K562 (cell line): Measurements from ENCODE around the gene SNX17. TPM values are rescaled to one million over a fixed set of nuclear protein-coding genes. Genes with fewer than 3 reads are reported as not detected.
A peak's percentile ranks its signal among the peaks of the same experiment; 100 is the strongest.

Experiments
- ARID1B ChIP-seq: fragments of 450-650 bp; IDR thresholded peaks from 2 replicates; pipeline ENCODE4 v1.6.1; 2016; ENCODE audit warnings: antibody characterized with exemption, mild to moderate bottlenecking, inconsistent platforms
- BMI1 ChIP-seq: fragments of 150-350 bp; IDR thresholded peaks from 2 replicates; pipeline ENCODE4 v1.6.1; 2014; ENCODE audit warnings: low read length
- COPS2 ChIP-seq: fragments of 450-650 bp; conservative IDR thresholded peaks from 2 replicates; pipeline ENCODE4 v1.6.1; 2016; ENCODE audit warnings: mild to moderate bottlenecking, moderate library complexity
- FOXJ3 ChIP-seq: sonication (generic); formaldehyde crosslinking; IDR thresholded peaks from 2 replicates; pipeline ENCODE4 v1.4.0; 2020; ENCODE audit warnings: mild to moderate bottlenecking, missing genetic modification reagents
- FUS ChIP-seq: fragments of 200-400 bp; formaldehyde crosslinking; optimal IDR thresholded peaks from 2 replicates; pipeline ENCODE3; 2017; ENCODE audit warnings: low read depth, low read length
- GTF3C2 ChIP-seq: IDR thresholded peaks from 3 replicates; pipeline ENCODE4 v1.6.1; 2011; ENCODE audit warnings: borderline replicate concordance, mild to moderate bottlenecking, moderate library complexity; ENCODE audit not compliant: insufficient read length; ENCODE audit errors: extremely low read depth
- HNRNPK ChIP-seq: fragments of 200-400 bp; formaldehyde crosslinking; IDR thresholded peaks from one replicate; pipeline ENCODE4 v1.6.1; 2018; ENCODE audit warnings: mild to moderate bottlenecking, low read depth, low read length; ENCODE audit not compliant: poor library complexity, severe bottlenecking
- MAX ChIP-seq: sonication (generic); formaldehyde crosslinking; IDR thresholded peaks from 2 replicates; pipeline ENCODE4 v1.9.0; 2022; ENCODE audit warnings: mild to moderate bottlenecking, missing genetic modification reagents
- MBD2 ChIP-seq: sonication (generic); IDR thresholded peaks from 2 replicates; pipeline ENCODE4 v1.6.1; 2016; ENCODE audit warnings: low read depth, borderline replicate concordance
- MNT ChIP-seq, 2 experiments: fragments of 450-650 bp; conservative IDR thresholded peaks; 2 replicates each; pipeline ENCODE4 v1.6.1; 2017; ENCODE audit warnings: mild to moderate bottlenecking in 2 of 2, moderate library complexity in 2 of 2
- NCOA2 ChIP-seq, 2 experiments: fragments of 450-650 bp; IDR thresholded peaks; 2 replicates each; pipeline ENCODE4 v1.6.1; 2018; ENCODE audit warnings: mild to moderate bottlenecking in 2 of 2, moderate library complexity in 1 of 2; ENCODE audit not compliant: partially characterized antibody in 2 of 2
- NFIX ChIP-seq: fragments of 250-450 bp; sonication (Bioruptor Pico); IDR thresholded peaks from 2 replicates; pipeline ENCODE4 v1.4.0; 2020; ENCODE audit warnings: low read depth, mild to moderate bottlenecking, moderate library complexity
- NFRKB ChIP-seq: fragments of 450-650 bp; IDR thresholded peaks from 2 replicates; pipeline ENCODE4 v1.6.1; 2016; ENCODE audit warnings: low read depth
- PHF21A ChIP-seq: fragments of 450-650 bp; IDR thresholded peaks from 2 replicates; pipeline ENCODE4 v1.6.1; 2017; ENCODE audit warnings: low read depth, borderline replicate concordance
- POU5F1 ChIP-seq: fragments of 150-350 bp; IDR thresholded peaks from 2 replicates; pipeline ENCODE4 v1.6.1; 2014; ENCODE audit warnings: borderline replicate concordance, low read length, low read depth, mild to moderate bottlenecking; ENCODE audit not compliant: partially characterized antibody
- SREBF2 ChIP-seq: sonication (generic); formaldehyde crosslinking; IDR thresholded peaks from 2 replicates; pipeline ENCODE4 v1.4.0; 2020; ENCODE audit warnings: mild to moderate bottlenecking, missing genetic modification reagents
- TAF9B ChIP-seq: fragments of 450-650 bp; IDR thresholded peaks from 2 replicates; pipeline ENCODE4 v1.6.1; 2018; ENCODE audit warnings: mild to moderate bottlenecking; ENCODE audit not compliant: partially characterized antibody
- TSHZ1 ChIP-seq: fragments of 250-450 bp; sonication (Bioruptor Pico); IDR thresholded peaks from 2 replicates; pipeline ENCODE4 v1.4.0; 2020; ENCODE audit warnings: mild to moderate bottlenecking, moderate library complexity
- ZNF282 ChIP-seq: sonication (generic); formaldehyde crosslinking; IDR thresholded peaks from 2 replicates; pipeline ENCODE4 v1.8.1; 2023; ENCODE audit warnings: missing genetic modification reagents
- ZNF79 ChIP-seq: fragments of 250-450 bp; sonication (Bioruptor Pico); IDR thresholded peaks from 2 replicates; pipeline ENCODE4 v1.4.0; 2020; ENCODE audit warnings: low read depth, mild to moderate bottlenecking, moderate library complexity
- polyA plus RNA-seq, 8 experiments: library from polyadenylated mRNA; depleted of rRNA in 4 of 8; stranded (reverse) in 5 of 8; unstranded in 3 of 8; fragments of >200 nt; fragmentation: Nextera tagmentation in 2 of 8; fragmentation: Illumina TruSeq in 1 of 8; extraction: Ambion mirVana in 2 of 8; extraction: Trizol in 1 of 8; gene quantifications; 2 replicates each; pipeline versions ENCODE4 v1.2.1 to v1.2.3, GENCODE V29; 2011 to 2014; ENCODE audit warnings: inconsistent platforms in 1 of 8, missing spikeins in 1 of 8
- total RNA-seq, 7 experiments: library from RNA; depleted of rRNA in 6 of 7; stranded (reverse); fragments of >200 nt in 6 of 7; fragmentation: Illumina TruSeq in 2 of 7; extraction: Trizol in 2 of 7; gene quantifications; 2 replicates each; pipeline versions ENCODE4 v1.2.1 to v1.2.3, GENCODE V29; 2011 to 2021; ENCODE audit warnings: low replicate concordance in 1 of 7

SNX17 gene
- total and polyA plus RNA-seq, 9 of the 15 experiments (the other 6 are each of a cell fraction or from before 2014, with no cell fraction given): 3.0 to 75.7 (median 54.6) TPM

GRCh38 chr2:27356382-27357181, 13.8 kb upstream of the SNX17 start, which contains the start of gene GTF3C2 (continued):
- TF ChIP-seq TSHZ1 (CRISPR knock-in tag): no peak
- TF ChIP-seq FOXJ3 (CRISPR knock-in tag): no peak
- TF ChIP-seq SREBF2 (CRISPR knock-in tag): no peak
- no peak for TF ChIP-seq HNRNPK
- TF ChIP-seq ARID1B: peak; percentile 31
- TF ChIP-seq ZNF282 (CRISPR knock-in tag): no peak
- TF ChIP-seq BMI1: 0 out of 2 replicates have a peak, but pooled peaks have one; percentile 38
- peak; percentile 91 for TF ChIP-seq NFRKB
- TF ChIP-seq TAF9B: peak; percentile 76
- peak; percentile 98 to 99 for TF ChIP-seq MNT (conservative IDR thresholded peaks at IDR 0.05)
- TF ChIP-seq MBD2: peak; percentile 40
- no peak for TF ChIP-seq FUS
- TF ChIP-seq MAX (CRISPR knock-in tag): peak; percentile 91
- no peak for TF ChIP-seq GTF3C2
- TF ChIP-seq PHF21A: no peak
- no peak; the same call in 1 of the 2 replicates for TF ChIP-seq ZNF79 (CRISPR knock-in tag)
- TF ChIP-seq NCOA2 (IDR thresholded peaks at IDR 0.05; ENCODE audit: partially characterized antibody in 2 of 2): no peak
- peak; percentile 10 for TF ChIP-seq POU5F1
- no peak for TF ChIP-seq COPS2
- no peak for TF ChIP-seq NFIX
